H1 (cell line): ENCODE measurements around the gene PTCSC3. TPM values are rescaled to one million over a fixed set of nuclear protein-coding genes. Genes with fewer than 3 reads are reported as not detected.
A peak's percentile ranks its signal among the peaks of the same experiment; 100 is the strongest.

Source experiments
- CTCF ChIA-PET: fragments of 300-600 bp; sonication (Branson Sonifier 250); formaldehyde crosslinking; loops from one replicate; lab custom pipeline; 2021; ENCODE audit not compliant: partially characterized antibody; lab: Charles Lee
- POLR2A ChIA-PET: fragments of 300-600 bp; sonication (Branson Sonifier 250); formaldehyde crosslinking; loops from one replicate; lab custom pipeline; 2021; ENCODE audit warnings: inconsistent platforms; ENCODE audit not compliant: partially characterized antibody; lab: Charles Lee
- DNase-seq, 2 experiments: peaks; one replicate each; pipeline versions ENCODE4 v3.0.0 to v3.0.0-alpha.2; 2010 to 2022; ENCODE audit warnings: low spot score in 2 of 2, low read depth in 1 of 2, mixed read lengths in 1 of 2
- FAIRE-seq: peaks from 2 replicates; lab custom pipeline; 2011; peaks lifted over from hg19 to GRCh38; lab: Jason Lieb, UNC
- H2AFZ ChIP-seq: 2 replicates; pipeline ENCODE4 v1.8.1; 2012; ENCODE audit warnings: low read length, inconsistent platforms
- H2AK5ac ChIP-seq: 2 replicates; pipeline ENCODE4 v1.6.1; 2013; ENCODE audit warnings: low read depth, low read length
- H2BK120ac ChIP-seq: replicated peaks from 2 replicates; pipeline ENCODE3; 2013; ENCODE audit warnings: low read depth, low read length, inconsistent platforms
- H2BK12ac ChIP-seq: 2 replicates; pipeline ENCODE4 v1.6.1; 2013; ENCODE audit warnings: low read depth, low read length
- H2BK15ac ChIP-seq: 2 replicates; pipeline ENCODE4 v1.6.1; 2013; ENCODE audit warnings: low read length
- H2BK20ac ChIP-seq: 2 replicates; pipeline ENCODE4 v1.6.1; 2013; ENCODE audit warnings: low read length
- H2BK5ac ChIP-seq: 2 replicates; pipeline ENCODE4 v1.6.1; 2013; ENCODE audit warnings: low read depth, low read length
- H3K14ac ChIP-seq: 2 replicates; pipeline ENCODE4 v1.6.1; 2013; ENCODE audit warnings: inconsistent platforms; ENCODE audit not compliant: insufficient read length
- H3K18ac ChIP-seq: 2 replicates; pipeline ENCODE4 v1.6.1; 2013; ENCODE audit warnings: low read length; ENCODE audit errors: extremely low read depth
- H3K23ac ChIP-seq: 2 replicates; pipeline ENCODE4 v1.6.1; 2013; ENCODE audit warnings: inconsistent platforms; ENCODE audit not compliant: insufficient read length
- H3K23me2 ChIP-seq: 2 replicates; pipeline ENCODE4 v1.6.1; 2013; ENCODE audit warnings: low read depth, low read length
- H3K27ac ChIP-seq: 2 replicates; pipeline ENCODE4 v1.6.1; 2011; ENCODE audit warnings: low read depth, low read length, inconsistent platforms
- H3K27me3 ChIP-seq, 4 experiments: replicated peaks in 1 of 4; 1 replicate in 1 of 4; 2 replicates in 3 of 4; pipeline versions ENCODE4 v1.6.1 to v1.8.1; 2011 to 2013; ENCODE audit warnings: low read length in 3 of 4, mild to moderate bottlenecking in 3 of 4, inconsistent platforms in 2 of 4, mixed read lengths in 2 of 4, moderate library complexity in 1 of 4; ENCODE audit not compliant: control insufficient read depth in 3 of 4, insufficient read depth in 3 of 4; ENCODE audit errors: extremely low read depth in 1 of 4
- H3K36me3 ChIP-seq, 4 experiments: 2 replicates each; pipeline versions ENCODE4 v1.6.1 to v1.8.1; 2011 to 2013; ENCODE audit warnings: mild to moderate bottlenecking in 4 of 4, low read length in 3 of 4, moderate library complexity in 2 of 4, control low read depth in 1 of 4, inconsistent platforms in 1 of 4; ENCODE audit not compliant: insufficient read depth in 4 of 4, control insufficient read depth in 2 of 4
- H3K4ac ChIP-seq: replicated peaks from 2 replicates; pipeline ENCODE3; 2013; ENCODE audit warnings: low read length, low read depth, mixed read lengths, inconsistent platforms; ENCODE audit not compliant: insufficient read length
- H3K4me1 ChIP-seq, 4 experiments: replicated peaks in 1 of 4; 1 replicate in 1 of 4; 2 replicates in 3 of 4; pipeline versions ENCODE4 v1.6.1 to v1.8.1; 2011 to 2013; ENCODE audit warnings: low read length in 3 of 4, inconsistent platforms in 2 of 4, mixed read lengths in 1 of 4; ENCODE audit not compliant: insufficient read depth in 4 of 4, control insufficient read depth in 3 of 4
- H3K4me2 ChIP-seq, 2 experiments: 2 replicates each; pipeline versions ENCODE4 v1.6.1 to v1.8.1; 2011 to 2013; ENCODE audit warnings: low read depth in 2 of 2, low read length in 2 of 2, control low read depth in 1 of 2, inconsistent platforms in 1 of 2, mild to moderate bottlenecking in 1 of 2; ENCODE audit not compliant: insufficient read depth in 1 of 2
- H3K4me3 ChIP-seq, 4 experiments: fragments of 200-600, 300-600 bp in 1 of 4; sonication (generic), shearing (Covaris generic), sonication (Bioruptor Twin) in 1 of 4; 2 replicates each; pipeline versions ENCODE4 v1.5.1 to v1.8.1; 2011 to 2016; ENCODE audit warnings: low read length in 4 of 4, low read depth in 3 of 4, control low read depth in 2 of 4, inconsistent platforms in 2 of 4, mild to moderate bottlenecking in 2 of 4, mixed read lengths in 1 of 4, moderate library complexity in 1 of 4; ENCODE audit not compliant: insufficient read depth in 2 of 4; ENCODE audit errors: extremely low read depth in 1 of 4
- H3K56ac ChIP-seq: replicated peaks from 2 replicates; pipeline ENCODE3; 2013; ENCODE audit warnings: low read depth, mild to moderate bottlenecking, mixed read lengths, low read length, inconsistent platforms; ENCODE audit not compliant: insufficient read length
- H3K79me1 ChIP-seq: 2 replicates; pipeline ENCODE4 v1.6.1; 2013; ENCODE audit warnings: low read depth, low read length, control low read depth
- H3K79me2 ChIP-seq, 2 experiments: 2 replicates each; pipeline versions ENCODE4 v1.6.1 to v1.8.1; 2012 to 2013; ENCODE audit warnings: low read length in 2 of 2, mild to moderate bottlenecking in 2 of 2, inconsistent platforms in 1 of 2; ENCODE audit not compliant: insufficient read depth in 2 of 2, control insufficient read depth in 1 of 2
- H3K9ac ChIP-seq, 4 experiments: replicated peaks in 1 of 4; 1 replicate in 1 of 4; 2 replicates in 3 of 4; pipeline versions ENCODE4 v1.6.1 to v1.8.1; 2011 to 2013; ENCODE audit warnings: low read depth in 3 of 4, low read length in 3 of 4, control low read depth in 2 of 4, mild to moderate bottlenecking in 2 of 4, moderate library complexity in 2 of 4, inconsistent platforms in 1 of 4; ENCODE audit errors: extremely low read depth in 1 of 4
- H3K9me3 ChIP-seq, 2 experiments: 2 replicates each; pipeline versions ENCODE4 v1.6.1 to v1.8.1; 2012 to 2013; ENCODE audit warnings: mild to moderate bottlenecking in 2 of 2, moderate library complexity in 2 of 2, control low read depth in 1 of 2, inconsistent platforms in 1 of 2, low read depth in 1 of 2, low read length in 1 of 2, mixed read lengths in 1 of 2; ENCODE audit not compliant: insufficient read depth in 2 of 2
- H4K20me1 ChIP-seq, 2 experiments: replicated peaks in 1 of 2; 2 replicates each; pipeline versions ENCODE3 to v1.8.1; 2011 to 2013; ENCODE audit warnings: inconsistent platforms in 2 of 2, low read length in 2 of 2, mild to moderate bottlenecking in 1 of 2; ENCODE audit not compliant: insufficient read depth in 2 of 2, control insufficient read depth in 1 of 2
- H4K5ac ChIP-seq: 2 replicates; pipeline ENCODE4 v1.6.1; 2013; ENCODE audit warnings: low read length, low read depth, mixed read lengths, inconsistent platforms; ENCODE audit not compliant: insufficient read length
- H4K8ac ChIP-seq: 2 replicates; pipeline ENCODE4 v1.8.0; 2013; ENCODE audit warnings: mild to moderate bottlenecking, moderate library complexity, low read length, inconsistent platforms; ENCODE audit not compliant: insufficient read depth; ENCODE audit errors: extremely low read depth
- H4K91ac ChIP-seq: replicated peaks from 2 replicates; pipeline ENCODE3; 2013; ENCODE audit warnings: low read length, mixed read lengths, inconsistent platforms; ENCODE audit not compliant: insufficient read length
- CTBP2 ChIP-seq: IDR thresholded peaks from 2 replicates; pipeline ENCODE4 v1.7.0; 2011; ENCODE audit warnings: borderline replicate concordance, mild to moderate bottlenecking, moderate library complexity, mixed read lengths, low read length; ENCODE audit not compliant: insufficient read depth, insufficient read length
- RAD21 ChIP-seq, 2 experiments: IDR thresholded peaks in 1 of 2; conservative IDR thresholded peaks in 1 of 2; 2 replicates each; pipeline ENCODE4 v1.6.1; 2011; ENCODE audit warnings: low read depth in 2 of 2, low read length in 2 of 2, improper control_type of control experiment in 1 of 2, inconsistent platforms in 1 of 2, mild to moderate bottlenecking in 1 of 2, moderate library complexity in 1 of 2
- TEAD4 ChIP-seq: IDR thresholded peaks from 2 replicates; pipeline ENCODE4 v1.6.1; 2012; ENCODE audit warnings: low read depth, low read length, inconsistent platforms, mixed read lengths
- WGBS, 2 experiments: shearing (Covaris generic) in 1 of 2; methylation state at CpG; one replicate each; pipeline versions ENCODE4 v1.1.6 to v1.1.7; 2013 to 2015; ENCODE audit warnings: low lambda C conversion rate in 2 of 2, mixed read lengths in 2 of 2, inconsistent platforms in 1 of 2, low coverage in 1 of 2, missing lambda C conversion rate in 1 of 2; ENCODE audit not compliant: insufficient replicate concordance in 2 of 2, insufficient coverage in 1 of 2, insufficient read length in 1 of 2; ENCODE audit errors: extremely low coverage in 1 of 2, missing lambda C conversion rate in 1 of 2; 5-methylcytosine and 5-hydroxymethylcytosine counted together
- polyA plus RNA-seq, 7 experiments: library from polyadenylated mRNA; depleted of rRNA in 3 of 7; stranded (reverse) in 5 of 7; unstranded in 2 of 7; fragments of >200 nt in 5 of 7; fragments of 200-250 nt in 2 of 7; gene quantifications; 1 replicate in 5 of 7; 2 replicates in 1 of 7; 4 replicates in 1 of 7; pipeline versions ENCODE4 v1.2.1 to v1.2.3, GENCODE V29; 2011 to 2013; ENCODE audit warnings: missing spikeins in 2 of 7, mixed read lengths in 2 of 7
- total RNA-seq: library from RNA; stranded (reverse); fragmentation: NEBNext Ultra II Directional; extraction: Animal tissue kit (Norgen Biotek cat#: 25700); gene quantifications from 2 replicates; pipeline ENCODE4 v1.2.1, GENCODE V29; 2021
- TF ChIP-seq, protein P1 (sequence below), 3 experiments: IDR thresholded peaks; 1 replicate in 2 of 3; 2 replicates in 1 of 3; pipeline versions ENCODE4 v1.5.1 to v1.6.1; 2011; ENCODE audit warnings: low read length in 3 of 3, mild to moderate bottlenecking in 3 of 3, inconsistent platforms in 2 of 3, low read depth in 1 of 3, moderate library complexity in 1 of 3; ENCODE audit not compliant: insufficient read depth in 1 of 3; ENCODE audit errors: control extremely low read depth in 1 of 3

Gene PTCSC3
- total and polyA plus RNA-seq, 2 of the 8 experiments (the other 6 are each of a cell fraction or from before 2014, with no cell fraction given) = not detected

DNA sequence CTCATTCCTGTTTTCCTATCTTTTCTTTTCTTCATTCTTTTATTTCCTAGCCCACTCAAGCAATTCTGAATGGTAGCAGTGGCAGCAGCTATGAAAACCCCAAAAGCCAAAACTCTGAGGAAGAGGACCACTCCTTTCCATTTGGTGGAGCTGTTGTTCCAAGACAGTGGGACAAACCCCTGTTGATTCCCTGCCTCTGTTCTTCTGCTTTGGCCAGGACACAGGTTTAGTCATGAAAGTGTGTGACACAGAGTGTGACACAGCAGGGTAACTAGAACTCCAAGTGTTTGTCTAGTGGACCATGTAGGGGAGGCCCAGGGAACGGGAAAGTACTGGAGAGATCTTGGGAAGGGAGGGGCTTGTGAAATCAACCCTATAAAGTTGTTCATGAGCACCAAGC is 71.1 kb downstream of the PTCSC3 start:
- no peak overlapping the region for H2BK5ac ChIP-seq
- no peak overlapping the region for H4K5ac ChIP-seq
- H3K56ac ChIP-seq = no peak overlapping the region
- no peaks in the 10 kb centered on the region for H3K79me2 ChIP-seq
- H2BK15ac ChIP-seq = no peak overlapping the region
- ChIA-PET POLR2A (interaction anchor here (0.9 kb wide), 1 partner anchor 200 kb away, joined by 4 read pairs; no protein-coding TSS in a partner anchor), CTCF (interaction anchor here (0.6 to 4.5 kb wide), 34 partner anchors 9 to 491 kb away, joined by 3 to 39 read pairs (median 3); no protein-coding TSS in a partner anchor)
- H3K9me3 ChIP-seq = no peaks in the 10 kb centered on the region
- no peak overlapping the region for H3K27ac ChIP-seq
- H2AK5ac ChIP-seq = no peak overlapping the region
- H3K4ac ChIP-seq = no peak overlapping the region
- no peaks in the 10 kb centered on the region for H3K27me3 ChIP-seq
- TF ChIP-seq RAD21 (IDR thresholded peaks at IDR 0.05 in 1 of 2, conservative IDR thresholded peaks at IDR 0.05 in 1 of 2; ENCODE audit: low read depth in 2 of 2, low read length in 2 of 2) = peak; percentile 96
- TF ChIP-seq CTBP2 = no peak
- TF ChIP-seq, protein P1, sequence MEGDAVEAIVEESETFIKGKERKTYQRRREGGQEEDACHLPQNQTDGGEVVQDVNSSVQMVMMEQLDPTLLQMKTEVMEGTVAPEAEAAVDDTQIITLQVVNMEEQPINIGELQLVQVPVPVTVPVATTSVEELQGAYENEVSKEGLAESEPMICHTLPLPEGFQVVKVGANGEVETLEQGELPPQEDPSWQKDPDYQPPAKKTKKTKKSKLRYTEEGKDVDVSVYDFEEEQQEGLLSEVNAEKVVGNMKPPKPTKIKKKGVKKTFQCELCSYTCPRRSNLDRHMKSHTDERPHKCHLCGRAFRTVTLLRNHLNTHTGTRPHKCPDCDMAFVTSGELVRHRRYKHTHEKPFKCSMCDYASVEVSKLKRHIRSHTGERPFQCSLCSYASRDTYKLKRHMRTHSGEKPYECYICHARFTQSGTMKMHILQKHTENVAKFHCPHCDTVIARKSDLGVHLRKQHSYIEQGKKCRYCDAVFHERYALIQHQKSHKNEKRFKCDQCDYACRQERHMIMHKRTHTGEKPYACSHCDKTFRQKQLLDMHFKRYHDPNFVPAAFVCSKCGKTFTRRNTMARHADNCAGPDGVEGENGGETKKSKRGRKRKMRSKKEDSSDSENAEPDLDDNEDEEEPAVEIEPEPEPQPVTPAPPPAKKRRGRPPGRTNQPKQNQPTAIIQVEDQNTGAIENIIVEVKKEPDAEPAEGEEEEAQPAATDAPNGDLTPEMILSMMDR (IDR thresholded peaks at IDR 0.05; ENCODE audit: control extremely low read depth in 1 of 3, insufficient read depth in 1 of 3, low read depth in 1 of 3, low read length in 3 of 3) = peak; percentile 39 to 81 (median 81)
- TF ChIP-seq TEAD4 = no peak
- H3K23me2 ChIP-seq = no peaks in the 10 kb centered on the region; the same call in 1 of the 2 replicates
- no peak overlapping the region for H4K91ac ChIP-seq
- peaks cover 0 to 2% (median 0%) of the 10 kb centered on the region in 4 experiments; a peak in 2 of 7 replicates for H3K4me1 ChIP-seq
- no peaks in the 10 kb centered on the region for H3K36me3 ChIP-seq
- no peak overlapping the region for H3K23ac ChIP-seq
- H2BK20ac ChIP-seq = no peak overlapping the region
- H3K14ac ChIP-seq = no peak overlapping the region
- no peak overlapping the region for H4K8ac ChIP-seq
- H3K79me1 ChIP-seq = no peaks in the 10 kb centered on the region
- no peak overlapping the region for H2BK120ac ChIP-seq
- no peaks in the 10 kb centered on the region for H4K20me1 ChIP-seq
- FAIRE-seq (peak; percentile 93), DNase-seq (peak in 1 of 2 experiments; percentile 53)
- H2AFZ ChIP-seq = no peak overlapping the region
- 0% methylated on average over 1 of the region's 1 CpG; no CpG with 5 or more reads in 1 of the 2 experiments for WGBS, 2 experiments
- no peak overlapping the region for H2BK12ac ChIP-seq
- no peak overlapping the region for H3K4me2 ChIP-seq
- no peak overlapping the region for H3K18ac ChIP-seq
- no peak overlapping the region for H3K9ac ChIP-seq
- H3K4me3 ChIP-seq = no peak overlapping the region
